HG03280 (cell line): ENCODE measurements around the gene SYTL2.
"Not testable (repeated sequence)": the region's sequence is repeated elsewhere in the genome, so short reads cannot be mapped to it uniquely, and the experiment has no call there.

Source experiments
- ATAC-seq: cut with Tn5 transposase; IDR thresholded peaks from one replicate; pipeline ENCODE4 v1.9.1; 2021; ENCODE audit warnings: mild to moderate bottlenecking, moderate library complexity; ENCODE audit not compliant: unreplicated experiment

SYTL2 gene

GRCh38 chr11:85810871-85811611 is at the start of gene SYTL2:
SYTL2 (minus strand) TSS chr11:85811141; CDS start chr11:85757725, 53,416 bp downstream.
- ATAC-seq: peak; percentile 91

GRCh38 chr11:85859541-85859940 is 48.6 kb upstream of the SYTL2 start:
- ATAC-seq: not testable (repeated sequence)

- ATAC-seq: no peak
Measured at GRCh38 chr11:85857098-85857497, 46.2 kb upstream of the SYTL2 start.

- ATAC-seq: no peak
Measured at GRCh38 chr11:85855341-85855656, 44.4 kb upstream of the SYTL2 start, which contains the start of gene CCDC83. CCDC83 (plus strand) TSS chr11:85855383; CDS start chr11:85865124, 9,741 bp downstream.

- ATAC-seq: peak; percentile 100
Measured at GRCh38 chr11:85854557-85855340, 43.8 kb upstream of the SYTL2 start.

- ATAC-seq: no peak
Measured at GRCh38 chr11:85854212-85854556, 43.2 kb upstream of the SYTL2 start.

- ATAC-seq: not testable (repeated sequence)
Measured at GRCh38 chr11:85853541-85853940, 42.6 kb upstream of the SYTL2 start.

GRCh38 chr11:85852754-85853153 is 41.8 kb upstream of the SYTL2 start:
- ATAC-seq: not testable (repeated sequence)

GRCh38 chr11:85848556-85848955 is 37.6 kb upstream of the SYTL2 start:
- no peak for ATAC-seq

GRCh38 chr11:85848006-85848405 is 37.1 kb upstream of the SYTL2 start:
- ATAC-seq: no peak

- no peak for ATAC-seq
Measured at GRCh38 chr11:85847436-85847835, 36.5 kb upstream of the SYTL2 start.

- ATAC-seq: no peak
Measured at GRCh38 chr11:85845124-85845631, 34.2 kb upstream of the SYTL2 start.

GRCh38 chr11:85844439-85845123 is 33.6 kb upstream of the SYTL2 start:
- ATAC-seq: no peak

- ATAC-seq: no peak
Measured at GRCh38 chr11:85843929-85844328, 33.0 kb upstream of the SYTL2 start.

- ATAC-seq: not testable (repeated sequence)
Measured at GRCh38 chr11:85840932-85841331, 30.0 kb upstream of the SYTL2 start.

- no peak for ATAC-seq
Measured at GRCh38 chr11:85835729-85836128, 24.8 kb upstream of the SYTL2 start.

- no peak for ATAC-seq
Measured at GRCh38 chr11:85835263-85835662, 24.3 kb upstream of the SYTL2 start.

- no peak for ATAC-seq
Measured at GRCh38 chr11:85831050-85831449, 20.1 kb upstream of the SYTL2 start.

- ATAC-seq: no peak
Measured at GRCh38 chr11:85829172-85829571, 18.2 kb upstream of the SYTL2 start.

GRCh38 chr11:85828640-85828978 is 17.7 kb upstream of the SYTL2 start:
- no peak for ATAC-seq

- ATAC-seq: no peak
Measured at GRCh38 chr11:85827748-85828639, 17.1 kb upstream of the SYTL2 start.
